LNCAP (cell line): ENCODE results near the gene FAH.

Experiments
- CTCF ChIP-seq: fragments of 450-650 bp; IDR thresholded peaks from 2 replicates; pipeline ENCODE4 v1.5.1; 2017; ENCODE audit warnings: mild to moderate bottlenecking

Gene FAH

GRCh38 chr15:80191198-80191597 lies 38.4 kb downstream of the FAH start:
- TF ChIP-seq CTCF: no peak

GRCh38 chr15:80191897-80192595 lies 39.2 kb downstream of the FAH start:
- TF ChIP-seq CTCF: no peak

GRCh38 chr15:80194186-80194585 lies 41.4 kb downstream of the FAH start:
- no peak for TF ChIP-seq CTCF

GRCh38 chr15:80194914-80195313 lies 42.1 kb downstream of the FAH start:
- TF ChIP-seq CTCF: no peak

GRCh38 chr15:80199366-80199765 lies 46.6 kb downstream of the FAH start:
- TF ChIP-seq CTCF: no peak

GRCh38 chr15:80199869-80200268 lies 47.1 kb downstream of the FAH start:
- TF ChIP-seq CTCF: no peak

- TF ChIP-seq CTCF: no peak
These were observed 48.6 kb downstream of the FAH start for GRCh38 chr15:80201256-80202015.

- TF ChIP-seq CTCF: no peak
These were observed 49.2 kb downstream of the FAH start for GRCh38 chr15:80202016-80202315.
